GM12892 (cell line): ENCODE results near the gene IDH2.

Experiments
- POLR2A ChIP-seq: IDR thresholded peaks from 2 replicates; pipeline ENCODE4 v1.6.1; 2011; ENCODE audit warnings: low read depth, low read length, control low read depth
- TAF1 ChIP-seq: IDR thresholded peaks from 2 replicates; pipeline ENCODE4 v1.6.1; 2011; ENCODE audit warnings: low read depth, mild to moderate bottlenecking, control low read depth, low read length, borderline replicate concordance

DNA sequence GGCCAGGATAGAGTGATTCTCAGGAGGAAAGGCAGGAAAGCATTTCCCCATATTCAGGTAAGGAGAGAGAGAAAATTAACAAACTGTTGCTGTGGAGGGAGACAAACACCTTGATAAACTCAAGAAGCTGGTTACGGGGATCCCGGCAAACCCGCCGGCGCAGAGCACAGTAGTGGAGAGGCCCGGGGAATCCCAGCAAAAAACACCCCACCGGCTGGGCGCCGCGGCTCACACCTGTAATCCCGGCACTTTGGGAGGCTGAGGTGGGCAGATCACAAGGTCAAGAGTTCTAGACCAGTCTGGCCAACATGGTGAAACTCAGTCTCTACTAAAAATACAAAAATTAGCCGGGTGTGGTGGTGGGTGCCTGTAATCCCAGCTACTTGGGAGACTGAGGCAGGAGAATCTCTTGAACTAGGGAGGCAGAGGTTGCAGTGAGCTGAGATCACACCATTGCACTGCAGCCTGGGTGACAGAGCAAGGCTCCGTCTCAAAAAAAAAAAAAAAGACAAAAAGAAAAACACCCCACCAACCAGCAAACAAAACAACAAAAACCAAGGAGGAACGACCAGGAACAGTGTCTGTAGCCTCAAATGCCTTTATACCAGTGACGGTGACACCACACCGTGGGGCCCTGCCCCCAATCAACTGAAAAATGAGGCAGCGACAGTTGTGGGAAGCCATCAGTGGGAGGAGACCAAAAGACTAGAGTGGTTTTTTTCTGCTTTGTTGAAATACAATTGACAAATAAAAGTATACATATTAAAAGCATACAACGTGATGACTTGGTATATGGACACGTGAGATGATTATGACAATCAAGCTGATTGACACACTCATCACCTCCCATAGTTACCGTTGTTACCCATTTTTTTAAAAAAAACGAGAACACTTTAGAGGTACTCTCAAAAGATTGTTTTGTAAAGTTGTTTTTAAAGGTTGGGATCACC lies 40.2 kb upstream of the IDH2 start:
- no peak for TF ChIP-seq POLR2A
- no peak for TF ChIP-seq TAF1
